Fibroblast of lung (primary cell): ENCODE data around the gene VTI1A. TPM values are rescaled to one million over a fixed set of nuclear protein-coding genes. Genes with fewer than 3 reads are reported as not detected.

Experiments
- DNase-seq, 2 donors: peaks; one replicate each; pipeline versions ENCODE4 v3.0.0 to v3.0.0-alpha.2; 2010; ENCODE audit warnings: low read depth in 2 of 2
- H2AFZ ChIP-seq: 2 replicates; pipeline ENCODE4 v1.5.1; 2012; ENCODE audit warnings: low read length, control low read depth, inconsistent platforms
- H3K27ac ChIP-seq: 2 replicates; pipeline ENCODE4 v1.5.1; 2011; ENCODE audit warnings: low read length, control low read depth; ENCODE audit not compliant: insufficient read depth
- H3K27me3 ChIP-seq: 2 replicates; pipeline ENCODE4 v1.5.1; 2011; ENCODE audit warnings: mild to moderate bottlenecking, low read length; ENCODE audit not compliant: control insufficient read depth, insufficient read depth
- H3K36me3 ChIP-seq: 2 replicates; pipeline ENCODE4 v1.5.1; 2011; ENCODE audit warnings: low read length; ENCODE audit not compliant: control insufficient read depth, insufficient read depth
- H3K4me1 ChIP-seq: 2 replicates; pipeline ENCODE4 v1.5.1; 2011; ENCODE audit warnings: low read length; ENCODE audit not compliant: control insufficient read depth, insufficient read depth; ENCODE audit errors: extremely low read depth
- H3K4me2 ChIP-seq: 2 replicates; pipeline ENCODE4 v1.5.1; 2011; ENCODE audit warnings: low read length, control low read depth; ENCODE audit not compliant: insufficient read depth; ENCODE audit errors: extremely low read depth
- H3K4me3 ChIP-seq, 4 experiments: fragments of 200-600 bp in 1 of 4; sonication (generic) in 1 of 4; replicated peaks in 1 of 4; 2 replicates each; pipeline ENCODE4 v1.5.1; 2011 to 2016; ENCODE audit warnings: low read length in 4 of 4, low read depth in 3 of 4, mild to moderate bottlenecking in 3 of 4, control low read depth in 2 of 4, inconsistent platforms in 1 of 4, mixed read lengths in 1 of 4; ENCODE audit not compliant: insufficient read depth in 1 of 4; ENCODE audit errors: control extremely low read depth in 1 of 4
- H3K79me2 ChIP-seq: 2 replicates; pipeline ENCODE4 v1.5.1; 2012; ENCODE audit warnings: mild to moderate bottlenecking, low read length, inconsistent platforms; ENCODE audit not compliant: control insufficient read depth, insufficient read depth
- H3K9ac ChIP-seq: 2 replicates; pipeline ENCODE4 v1.5.1; 2011; ENCODE audit warnings: mild to moderate bottlenecking, low read length, control low read depth; ENCODE audit not compliant: insufficient read depth
- H3K9me3 ChIP-seq: 2 replicates; pipeline ENCODE4 v1.5.1; 2012; ENCODE audit warnings: low read depth, low read length; ENCODE audit not compliant: control insufficient read depth, insufficient read depth
- H4K20me1 ChIP-seq: 2 replicates; pipeline ENCODE4 v1.5.1; 2011; ENCODE audit warnings: low read length; ENCODE audit not compliant: control insufficient read depth, insufficient read depth; ENCODE audit errors: extremely low read depth
- CTCF ChIP-seq, 2 donors: IDR thresholded peaks in 1 of 2; conservative IDR thresholded peaks in 1 of 2; 1 replicate in 1 of 2; 2 replicates in 1 of 2; pipeline ENCODE4 v1.5.1; 2011 to 2012; ENCODE audit warnings: low read length in 2 of 2, control low read depth in 1 of 2, inconsistent platforms in 1 of 2, low read depth in 1 of 2, mild to moderate bottlenecking in 1 of 2
- EZH2 ChIP-seq: IDR thresholded peaks from 2 replicates; pipeline ENCODE4 v1.5.1; 2012; ENCODE audit warnings: low read length, control low read depth, mild to moderate bottlenecking; ENCODE audit errors: missing control alignments
- polyA plus RNA-seq, 2 donors: library from polyadenylated mRNA; depleted of rRNA in 1 of 2; stranded (reverse) in 1 of 2; unstranded in 1 of 2; fragments of >200 nt; gene quantifications; 2 replicates each; pipeline ENCODE4 v1.2.1, GENCODE V29; 2011 to 2012; ENCODE audit warnings: missing spikeins in 1 of 2
- total RNA-seq: library from RNA; depleted of rRNA; stranded (reverse); fragments of >200 nt; gene quantifications from 2 replicates; pipeline ENCODE4 v1.2.1, GENCODE V29; 2014

The VTI1A gene
- total and polyA plus RNA-seq, 2 donors (not counting 1 experiment from before 2014, with no cell fraction given) = 19.1 to 30.9 TPM

DNA sequence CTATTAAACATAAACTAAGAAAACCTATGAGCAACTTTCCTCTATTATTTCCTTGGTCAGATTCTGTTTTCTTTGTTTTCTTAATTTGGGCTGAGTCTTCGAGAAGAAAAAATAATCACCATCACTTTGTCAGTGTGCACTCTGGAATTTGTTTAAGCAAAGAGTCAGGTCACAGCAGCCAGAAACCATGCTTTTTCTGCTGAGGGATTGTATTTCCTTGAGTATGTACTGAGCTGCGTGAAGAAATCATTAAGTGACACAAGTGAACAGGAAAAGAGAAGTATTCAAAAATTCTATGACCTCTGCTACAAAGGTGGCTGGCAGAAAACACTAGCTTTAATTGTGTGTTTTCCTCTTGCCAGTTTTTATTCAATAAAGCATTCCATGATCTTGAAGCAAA, 249.6 kb downstream of the VTI1A start:
- Histone ChIP-seq H3K79me2 (no peaks in the 10 kb centered on the region), H4K20me1 (no peaks in the 10 kb centered on the region), H3K4me2 (no peak overlapping the region), H2AFZ (no peak overlapping the region), H3K4me3 (no peak overlapping the region), H3K4me1 (no peaks in the 10 kb centered on the region), H3K9ac (no peak overlapping the region), H3K27me3 (no peaks in the 10 kb centered on the region), H3K9me3 (no peaks in the 10 kb centered on the region), H3K36me3 (no peaks in the 10 kb centered on the region), H3K27ac (no peak overlapping the region)
- no peak for DNase-seq
- no peak for TF ChIP-seq CTCF (conservative IDR thresholded peaks at IDR 0.05 in 1 of 2, IDR thresholded peaks at IDR 0.05 in 1 of 2; ENCODE audit: low read depth in 1 of 2, low read length in 2 of 2)
- no peak for TF ChIP-seq EZH2

DNA sequence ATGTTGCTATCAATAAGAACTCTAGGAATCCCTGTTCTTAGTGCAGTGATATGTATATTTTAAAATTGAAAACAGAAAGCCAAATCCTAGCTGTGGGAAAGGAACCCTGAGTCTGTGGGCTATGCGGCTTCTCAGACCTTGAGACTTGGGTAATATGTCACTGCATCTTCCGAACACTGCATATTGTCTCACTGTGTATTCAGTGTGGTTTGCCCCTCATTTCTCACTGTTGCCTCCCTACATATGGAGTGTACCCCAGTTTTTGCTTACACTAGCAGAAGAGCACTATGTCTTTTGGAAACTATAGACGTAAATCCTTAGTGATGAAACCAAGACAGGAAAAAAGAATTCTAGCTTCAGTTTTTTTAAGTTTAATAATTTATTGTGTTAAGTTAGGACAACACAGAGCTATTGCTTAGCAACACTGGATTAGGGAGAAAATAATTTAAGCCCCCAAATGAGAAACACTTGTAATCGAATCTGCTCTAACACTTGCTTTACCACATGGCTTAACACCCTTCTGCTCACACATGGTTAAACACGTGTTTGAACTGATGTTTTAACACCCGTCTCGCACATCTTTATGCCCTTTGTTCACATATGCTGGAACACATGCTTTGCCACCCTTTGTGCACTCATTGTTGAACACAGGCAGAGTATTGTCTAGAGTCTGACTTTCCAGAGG, 251.3 kb downstream of the VTI1A start:
- H3K4me1 ChIP-seq = no peaks in the 10 kb centered on the region
- H3K27me3 ChIP-seq = no peaks in the 10 kb centered on the region
- no peaks in the 10 kb centered on the region for H3K9me3 ChIP-seq
- H4K20me1 ChIP-seq = no peaks in the 10 kb centered on the region
- no peaks in the 10 kb centered on the region for H3K79me2 ChIP-seq
- H2AFZ ChIP-seq = no peak overlapping the region
- TF ChIP-seq CTCF (conservative IDR thresholded peaks at IDR 0.05 in 1 of 2, IDR thresholded peaks at IDR 0.05 in 1 of 2; ENCODE audit: low read depth in 1 of 2, low read length in 2 of 2) (no peak), EZH2 (no peak)
- H3K4me3 ChIP-seq = no peak overlapping the region
- H3K4me2 ChIP-seq = no peak overlapping the region
- no peaks in the 10 kb centered on the region for H3K36me3 ChIP-seq
- DNase-seq = no peak
- H3K9ac ChIP-seq = no peak overlapping the region
- no peak overlapping the region for H3K27ac ChIP-seq

- H3K79me2 ChIP-seq = no peaks in the 10 kb centered on the region
- no peaks in the 10 kb centered on the region for H3K9me3 ChIP-seq
- H3K4me3 ChIP-seq = no peak overlapping the region
- no peak overlapping the region for H3K27ac ChIP-seq
- no peaks in the 10 kb centered on the region for H3K36me3 ChIP-seq
- H4K20me1 ChIP-seq = no peaks in the 10 kb centered on the region
- no peak overlapping the region for H3K9ac ChIP-seq
- no peak overlapping the region for H3K4me2 ChIP-seq
- H3K27me3 ChIP-seq = no peaks in the 10 kb centered on the region
- no peaks in the 10 kb centered on the region for H3K4me1 ChIP-seq
- no peak for DNase-seq
- no peak for TF ChIP-seq CTCF (conservative IDR thresholded peaks at IDR 0.05 in 1 of 2, IDR thresholded peaks at IDR 0.05 in 1 of 2; ENCODE audit: low read depth in 1 of 2, low read length in 2 of 2)
- no peak for TF ChIP-seq EZH2
- H2AFZ ChIP-seq = no peak overlapping the region
Observed at GRCh38 chr10:112698818-112699164, 251.8 kb downstream of the VTI1A start.
